HG03097 (cell line): ENCODE measurements around the gene POLR3H.

Experiments
- ATAC-seq: cut with Tn5 transposase; IDR thresholded peaks from one replicate; pipeline ENCODE4 v1.9.1; 2021; ENCODE audit not compliant: unreplicated experiment, low FRiP score

POLR3H gene

DNA sequence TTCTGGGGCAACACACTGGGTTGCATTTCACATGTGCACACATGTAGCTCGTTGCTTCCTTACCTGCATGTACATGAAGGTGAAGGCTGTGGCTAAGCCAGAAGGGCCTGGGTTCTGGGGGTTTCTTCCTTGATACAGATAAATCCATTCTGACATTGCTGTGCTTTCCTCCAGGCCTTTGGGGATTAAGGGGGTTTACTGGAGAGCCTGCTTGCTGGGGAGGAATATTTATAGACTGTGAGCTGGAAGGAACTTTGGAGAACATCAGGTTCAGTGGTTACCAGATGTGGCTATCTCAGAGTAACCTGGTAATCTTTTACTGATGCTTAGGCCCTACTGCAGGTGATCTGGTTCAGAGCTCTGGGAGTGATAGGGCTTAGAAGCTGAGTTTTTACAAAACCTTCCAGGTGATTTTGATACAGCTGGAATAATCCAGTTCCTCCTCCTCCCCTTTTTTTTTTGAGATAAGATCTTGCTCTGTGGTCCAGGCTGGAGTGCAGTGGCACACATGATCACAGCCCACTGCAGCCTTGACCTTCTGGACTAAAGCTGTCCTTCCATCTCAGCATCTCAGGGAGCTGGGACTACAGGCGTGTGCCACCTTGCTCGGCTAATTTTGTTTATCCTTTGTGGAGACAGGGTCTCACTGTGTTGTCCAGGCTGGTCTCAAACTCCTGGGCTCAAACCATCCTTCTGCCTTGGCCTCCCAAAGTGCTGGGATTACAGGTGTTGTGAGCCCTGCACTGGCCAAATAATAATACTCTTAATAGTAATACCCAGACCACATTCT lies 55.5 kb downstream of the POLR3H start:
- ATAC-seq: no peak

GRCh38 chr22:41488076-41488475 lies 56.2 kb downstream of the POLR3H start:
- no peak for ATAC-seq

- ATAC-seq: no peak
These were observed 57.0 kb downstream of the POLR3H start for GRCh38 chr22:41487037-41487935.

DNA sequence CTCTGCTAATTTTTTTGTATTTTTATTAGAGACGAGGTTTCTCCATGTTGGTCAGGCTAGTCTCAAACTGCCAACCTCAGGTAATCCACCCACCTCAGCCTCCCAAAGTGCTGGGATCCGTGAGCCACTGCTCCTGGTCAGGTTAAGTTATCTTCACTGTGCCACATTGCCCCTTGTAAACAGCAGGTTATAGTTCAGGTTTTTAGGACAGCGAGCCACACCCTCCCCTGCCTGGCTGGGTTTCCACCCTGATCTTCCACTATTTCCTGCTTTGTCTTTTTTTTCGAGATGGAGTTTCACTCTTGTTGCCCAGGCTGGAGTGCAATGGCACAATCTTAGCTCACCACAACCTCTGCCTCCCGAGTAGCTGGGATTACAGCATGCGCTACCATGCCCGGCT lies 59.2 kb downstream of the POLR3H start:
- ATAC-seq: no peak

- no peak for ATAC-seq
These were observed 61.8 kb downstream of the POLR3H start for GRCh38 chr22:41482319-41482935.

GRCh38 chr22:41481925-41482318 lies 62.3 kb downstream of the POLR3H start:
- ATAC-seq: no peak

GRCh38 chr22:41481131-41481830 lies 63.0 kb downstream of the POLR3H start:
- no peak for ATAC-seq

- no peak for ATAC-seq
These were observed 63.9 kb downstream of the POLR3H start for GRCh38 chr22:41480397-41480735.

DNA sequence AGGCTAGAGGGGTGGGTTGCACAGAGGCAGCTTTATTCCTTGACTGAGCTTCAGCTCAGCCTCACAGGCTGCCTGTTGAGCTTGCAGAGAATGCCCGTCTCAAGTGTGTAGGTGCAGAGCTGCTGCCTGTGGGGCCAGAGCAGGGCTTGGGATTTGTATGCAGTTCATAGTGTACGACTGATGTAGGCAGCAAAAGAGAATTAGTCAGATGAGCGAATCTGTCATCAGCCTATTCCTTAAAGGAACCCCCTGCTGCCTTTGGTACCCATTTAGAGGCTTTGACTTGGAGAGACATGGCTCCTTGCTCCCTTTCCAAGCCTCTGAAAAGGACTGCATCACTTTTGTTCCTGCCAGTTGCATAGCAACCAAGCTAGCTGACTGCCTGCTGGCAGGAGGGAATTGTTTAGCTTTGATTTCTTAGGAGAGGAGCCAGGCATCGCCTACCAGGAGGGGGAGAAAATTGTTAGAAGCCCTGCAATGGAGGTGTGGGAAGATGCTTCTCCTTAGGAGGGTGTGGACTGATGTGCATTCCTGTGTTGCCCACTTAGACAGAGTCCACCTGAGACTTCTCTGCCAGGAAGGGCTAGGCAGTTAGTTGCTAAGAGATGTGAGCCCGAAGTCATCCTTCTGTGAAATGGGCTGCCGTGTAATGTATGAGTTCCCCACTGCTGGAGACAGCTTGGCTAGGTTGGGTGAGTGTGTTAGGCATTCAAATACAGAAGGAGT lies 64.4 kb downstream of the POLR3H start:
- ATAC-seq: no peak

DNA sequence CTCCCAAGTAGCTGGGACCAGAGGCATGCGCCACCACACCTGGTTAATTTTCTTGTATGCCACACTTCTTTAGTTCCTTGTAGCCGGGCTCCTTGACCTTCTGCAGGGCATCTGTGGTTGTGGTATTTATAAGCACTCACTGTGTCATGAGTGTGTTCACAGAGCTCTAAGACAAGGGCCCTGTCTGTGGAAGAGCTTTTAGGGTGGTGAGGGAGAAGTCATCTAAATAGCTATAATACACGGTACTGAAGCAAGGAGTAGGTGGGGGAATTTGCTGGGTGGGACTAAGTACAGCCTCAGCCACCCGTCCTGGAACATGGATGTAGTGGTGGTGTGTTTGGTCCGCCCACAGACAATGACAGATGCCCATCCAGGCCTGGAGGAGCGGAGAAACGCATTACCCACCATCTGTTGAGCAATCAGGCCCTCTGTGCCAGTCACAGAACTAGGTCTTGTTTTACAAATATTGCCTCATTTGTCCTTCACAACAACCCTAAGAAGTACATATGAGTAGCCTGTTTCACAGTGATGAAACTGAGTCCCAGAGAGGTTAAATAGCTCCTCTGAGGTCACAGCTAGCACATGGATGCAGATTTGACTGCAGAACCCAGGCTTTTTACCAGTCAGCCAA lies 65.3 kb downstream of the POLR3H start:
- no peak for ATAC-seq

DNA sequence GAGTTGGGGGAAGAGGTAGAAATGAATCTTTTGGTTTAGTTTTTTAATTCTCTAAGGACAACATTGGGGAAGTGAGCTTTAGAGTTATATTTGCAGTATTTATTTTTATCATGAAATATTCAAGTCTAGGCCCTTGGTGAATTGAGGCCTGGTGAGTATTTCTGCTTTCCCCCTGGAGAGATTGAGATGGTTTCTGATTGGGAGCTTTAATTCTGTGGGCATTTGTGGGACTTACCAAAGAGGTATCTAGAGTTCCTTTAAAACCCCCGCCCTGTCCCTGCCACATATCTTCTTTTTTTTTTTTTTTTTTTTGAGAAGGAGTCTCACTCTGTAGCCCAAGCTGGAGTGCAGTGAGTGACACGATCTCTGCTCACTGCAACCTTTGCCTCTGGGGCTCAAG lies 65.8 kb downstream of the POLR3H start:
- ATAC-seq: no peak
